Kidney (tissue), 14 donors: Measurements from ENCODE around the gene WNT7A. TPM values are rescaled to one million over a fixed set of nuclear protein-coding genes. Genes with fewer than 3 reads are reported as not detected.

Experiments
- DNase-seq, 5 donors: peaks; one replicate each; pipeline ENCODE4 v3.0.0-alpha.2; 2013 to 2020
- FAIRE-seq: peaks from 2 replicates; lab custom pipeline; 2012; peaks lifted over from hg19 to GRCh38; lab: Jason Lieb, UNC
- H3K27ac ChIP-seq, 2 donors: one replicate each; pipeline ENCODE4 v1.7.0; 2013; ENCODE audit warnings: low read depth in 2 of 2, low read length in 2 of 2, inconsistent platforms in 1 of 2
- H3K27me3 ChIP-seq: one replicate; pipeline ENCODE4 v1.7.1; 2013; ENCODE audit warnings: low read length, inconsistent platforms; ENCODE audit not compliant: control insufficient read depth, insufficient read depth
- H3K36me3 ChIP-seq, 3 donors: one replicate each; pipeline versions ENCODE4 v1.7.0 to v1.7.1; 2013; ENCODE audit warnings: low read length in 3 of 3, control low read depth in 1 of 3, inconsistent platforms in 1 of 3; ENCODE audit not compliant: insufficient read depth in 3 of 3, control insufficient read depth in 2 of 3
- H3K4me1 ChIP-seq, 3 donors: one replicate each; pipeline versions ENCODE4 v1.7.0 to v1.7.1; 2013; ENCODE audit warnings: low read length in 3 of 3, inconsistent platforms in 1 of 3, low read depth in 1 of 3; ENCODE audit not compliant: control insufficient read depth in 2 of 3, insufficient read depth in 2 of 3
- H3K4me3 ChIP-seq, 3 donors: one replicate each; pipeline versions ENCODE4 v1.7.0 to v1.8.1; 2013; ENCODE audit warnings: low read length in 3 of 3, control low read depth in 1 of 3, inconsistent platforms in 1 of 3
- H3K9ac ChIP-seq, 3 donors: one replicate each; pipeline versions ENCODE4 v1.7.0 to v1.7.1; 2013; ENCODE audit warnings: low read length in 3 of 3, control low read depth in 1 of 3, inconsistent platforms in 1 of 3
- H3K9me3 ChIP-seq, 3 donors: one replicate each; pipeline versions ENCODE4 v1.7.0 to v1.7.1; 2013; ENCODE audit warnings: low read length in 3 of 3, control low read depth in 1 of 3, inconsistent platforms in 1 of 3; ENCODE audit not compliant: control insufficient read depth in 2 of 3, insufficient read depth in 1 of 3
- CTCF ChIP-seq: IDR thresholded peaks from 3 replicates; pipeline ENCODE4 v1.5.1; 2012; ENCODE audit warnings: mild to moderate bottlenecking, moderate library complexity, borderline replicate concordance; ENCODE audit not compliant: insufficient read depth; ENCODE audit errors: extremely low read depth
- intact Hi-C: fragments of 100-400 bp; cut with DNase I; formaldehyde crosslinking; loops from one replicate; pipeline ENCODE4 v1.11.1; 2022
- polyA plus RNA-seq: library from polyadenylated mRNA; stranded (reverse); fragments of 350-450 nt; fragmentation: Illumina TruSeq; extraction: RNeasy Lipid Tissue Mini Kit (QIAGEN cat#74804); gene quantifications from one replicate; pipeline ENCODE4 v1.2.3, GENCODE V29; 2014; ENCODE audit warnings: low read depth, low replicate concordance; ENCODE audit not compliant: insufficient read depth
- total RNA-seq: library from RNA; stranded (reverse); fragmentation: NEBNext Ultra II Directional; extraction: Animal tissue kit (Norgen Biotek cat#: 25700); gene quantifications from one replicate; pipeline ENCODE4 v1.2.1, GENCODE V29; 2021
- donor health status: control.
- donor health status: control.
- donor health status: control.
- donor health status: control.
- donor health status: control.
- donor health status: DM: yes; HTN: yes; CAD: no.
- donor health status: Normal renal cell carcinoma (clear cell type).

The WNT7A gene
- total and polyA plus RNA-seq, 2 donors from 2014 or later, result 0.13 to 3.3 TPM

- Histone ChIP-seq H3K36me3 (no peaks in the 10 kb centered on the region), H3K4me1 (peaks cover 0 to 4% (median 0%) of the 10 kb centered on the region in 3 donors), H3K4me3 (no peak overlapping the region), H3K27me3 (peaks cover 14% of the 10 kb centered on the region), H3K9me3 (no peaks in the 10 kb centered on the region), H3K27ac (no peak overlapping the region), H3K9ac (no peak overlapping the region)
- intact Hi-C loops, result loop anchor here (5.0 kb wide), 1 partner anchor 223 kb away; no protein-coding TSS in a partner anchor
- no peak for FAIRE-seq
- TF ChIP-seq CTCF, result peak; percentile 54
- DNase-seq, result peak in 4 of 5 donors; percentile 66 to 75 (median 70)
These were observed 5.2 kb upstream of the WNT7A start for GRCh38 chr3:13884851-13885703.

GRCh38 chr3:13883681-13884080 is 3.8 kb upstream of the WNT7A start:
- no peak for TF ChIP-seq CTCF
- Histone ChIP-seq H3K27me3 (peaks cover 14% of the 10 kb centered on the region), H3K36me3 (no peaks in the 10 kb centered on the region), H3K9ac (no peak overlapping the region), H3K4me1 (peaks cover 0 to 9% (median 0%) of the 10 kb centered on the region in 3 donors), H3K9me3 (no peaks in the 10 kb centered on the region), H3K4me3 (no peak overlapping the region), H3K27ac (no peak overlapping the region)
- DNase-seq (peak in 1 of 5 donors; percentile 11), FAIRE-seq (no peak)
- intact Hi-C loops, result loop anchor here (5.0 kb wide), 1 partner anchor 221 kb away; no protein-coding TSS in a partner anchor

GRCh38 chr3:13882876-13883275 is 3.0 kb upstream of the WNT7A start:
- H3K27ac ChIP-seq, result no peak overlapping the region
- H3K4me3 ChIP-seq, result no peak overlapping the region
- no peak for DNase-seq
- no peak for FAIRE-seq
- peaks cover 0 to 9% (median 0%) of the 10 kb centered on the region in 3 donors for H3K4me1 ChIP-seq
- no peak overlapping the region for H3K9ac ChIP-seq
- TF ChIP-seq CTCF, result no peak
- intact Hi-C loops, result loop anchor here (5.0 kb wide), 1 partner anchor 221 kb away; no protein-coding TSS in a partner anchor
- H3K9me3 ChIP-seq, result no peaks in the 10 kb centered on the region
- H3K27me3 ChIP-seq, result peaks cover 16% of the 10 kb centered on the region
- no peaks in the 10 kb centered on the region for H3K36me3 ChIP-seq
